ENCODE measurements around the gene ASB16.

- TF ChIP-seq CTCF (IDR thresholded peaks at IDR 0.05) (no peak), POLR2A (IDR thresholded peaks at IDR 0.05) (no peak)
These were observed 18.3 kb downstream of the ASB16 start for GRCh38 chr17:44188576-44189403.
